HG02798 (cell line): ENCODE results near the gene SEMA5B.

Experiments
- ATAC-seq: cut with Tn5 transposase; IDR thresholded peaks from one replicate; pipeline ENCODE4 v1.9.1; 2021; ENCODE audit warnings: mild to moderate bottlenecking; ENCODE audit not compliant: unreplicated experiment, poor library complexity

The SEMA5B gene

DNA sequence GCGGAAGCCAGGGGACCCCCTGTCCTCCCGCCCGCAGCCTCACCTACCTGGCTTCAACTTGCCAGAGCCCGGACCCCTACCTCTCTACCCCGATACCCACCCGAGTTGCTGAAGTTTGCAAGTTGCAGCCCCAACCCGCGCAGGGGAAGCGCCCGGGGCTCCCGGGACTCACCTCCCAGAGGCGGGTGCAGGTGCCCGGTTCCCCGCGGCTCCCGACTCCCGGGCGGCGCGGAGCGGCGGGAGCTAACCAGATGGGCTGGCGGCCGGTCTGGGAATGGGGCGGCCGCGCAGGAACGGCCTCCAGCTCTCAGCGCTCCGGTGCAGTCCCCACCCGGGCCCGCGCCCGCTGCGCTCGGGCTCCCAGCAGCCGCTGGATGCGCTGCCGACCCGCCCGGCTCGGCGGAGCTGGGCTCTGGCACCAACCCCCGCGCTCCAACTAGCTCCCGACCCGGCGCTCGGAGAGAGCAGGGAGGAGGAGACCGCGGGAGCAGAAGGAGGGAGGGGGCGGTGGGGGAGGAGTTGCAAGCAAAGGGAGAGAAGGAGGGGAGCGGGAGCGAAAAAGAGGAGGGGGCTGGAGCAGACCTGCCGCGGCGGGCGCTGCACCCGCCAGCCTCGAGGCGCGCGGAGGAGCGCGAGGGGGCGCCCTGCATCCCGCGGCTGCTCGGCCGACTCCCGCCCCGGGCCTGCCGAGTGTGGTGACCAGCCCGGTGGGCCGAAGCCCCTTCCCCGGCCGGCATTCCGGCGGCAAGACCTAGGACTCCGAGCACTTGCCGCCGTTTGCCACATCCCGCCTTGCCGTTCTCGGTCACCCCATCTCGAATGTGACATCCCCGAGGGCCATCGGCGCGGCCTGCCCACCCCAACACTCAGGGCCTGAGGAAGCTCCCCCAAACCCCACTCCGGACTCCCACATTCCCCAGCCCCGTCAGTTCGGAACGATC lies at the start of gene SEMA5B:
Gene SEMA5B, minus strand, starts transcription at position 472 of the 941 bp plus-strand sequence. CDS start 66,500 bp downstream, outside the sequence.
- ATAC-seq, result no peak

GRCh38 chr3:123076496-123077418 lies 49.2 kb upstream of the SEMA5B start:
- ATAC-seq, result no peak

- ATAC-seq, result no peak
Measured at GRCh38 chr3:123076112-123076495, 48.5 kb upstream of the SEMA5B start.

DNA sequence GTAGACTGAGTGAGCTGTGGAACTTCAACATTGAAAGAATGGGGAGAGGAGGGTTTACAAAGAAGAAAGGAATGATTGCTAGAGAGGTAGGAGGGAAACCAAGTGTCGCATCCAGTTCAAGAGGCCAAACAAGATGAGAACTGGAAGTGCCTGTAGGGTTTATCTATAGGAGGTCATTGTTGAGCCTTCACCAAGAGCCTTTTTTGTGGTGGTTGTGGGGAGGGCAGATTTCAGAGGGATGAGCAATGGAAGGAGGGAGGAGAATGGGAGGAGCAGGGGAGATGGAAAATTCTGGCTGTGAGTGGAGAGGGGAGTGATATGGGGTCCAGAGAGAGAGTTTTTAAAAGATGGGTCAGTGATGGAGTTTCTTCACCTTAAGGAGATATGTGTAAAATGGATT lies 47.8 kb upstream of the SEMA5B start:
- ATAC-seq, result no peak

- ATAC-seq, result no peak
Measured at GRCh38 chr3:123072564-123072963, 45.0 kb upstream of the SEMA5B start.

- no peak for ATAC-seq
Measured at GRCh38 chr3:123072152-123072551, 44.6 kb upstream of the SEMA5B start.

- ATAC-seq, result no peak
Measured at GRCh38 chr3:123071581-123071980, 44.0 kb upstream of the SEMA5B start.

GRCh38 chr3:123071146-123071545 lies 43.6 kb upstream of the SEMA5B start:
- ATAC-seq, result no peak

- ATAC-seq, result no peak
Measured at GRCh38 chr3:123070510-123070909, 42.9 kb upstream of the SEMA5B start.

- no peak for ATAC-seq
Measured at GRCh38 chr3:123068601-123069381, 41.2 kb upstream of the SEMA5B start.

DNA sequence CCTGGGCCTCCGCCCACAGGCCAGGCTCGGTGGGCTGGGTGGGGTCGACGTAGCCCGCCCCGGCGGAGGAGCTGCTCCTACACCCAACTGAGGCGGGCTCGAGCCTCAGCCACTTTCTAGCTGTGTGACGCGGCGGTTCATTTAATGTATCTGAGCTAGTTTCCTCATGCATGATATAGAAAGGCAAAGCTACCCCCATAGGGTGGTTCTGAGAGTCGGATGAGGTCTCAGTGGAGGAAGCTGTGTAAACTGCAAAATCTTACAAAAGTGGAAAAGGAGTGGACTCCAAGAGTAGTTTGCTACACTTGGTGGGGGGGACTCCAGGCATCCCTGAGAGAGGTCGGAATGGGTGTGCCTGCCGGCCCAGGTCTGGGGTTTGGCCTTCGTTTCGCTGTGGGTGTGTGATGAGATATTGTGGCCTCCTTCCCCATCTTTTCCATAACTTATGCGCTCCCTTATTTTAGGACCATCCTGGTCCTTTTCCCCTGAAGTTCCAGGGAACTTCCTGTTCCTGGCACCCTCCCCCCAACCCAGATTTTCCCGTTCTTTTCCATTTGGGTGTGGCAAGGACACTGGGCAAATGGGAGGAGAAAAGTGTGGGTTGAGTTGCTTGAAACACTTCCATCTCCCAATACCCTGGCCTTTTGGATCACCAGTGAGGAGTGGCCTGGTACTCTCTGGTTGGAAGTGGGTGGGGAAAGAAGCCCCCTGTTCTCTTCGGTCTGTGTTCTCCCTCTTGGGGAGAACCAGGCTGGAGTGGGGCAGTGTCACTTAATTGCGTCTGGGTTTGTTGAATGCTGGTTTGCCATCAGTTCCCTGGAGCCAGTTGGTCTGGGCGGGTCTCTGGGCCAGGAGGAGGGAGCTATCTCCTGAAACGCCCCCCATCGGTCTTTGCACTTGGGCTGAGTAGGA lies 40.4 kb upstream of the SEMA5B start:
- peak; percentile 36 for ATAC-seq

DNA sequence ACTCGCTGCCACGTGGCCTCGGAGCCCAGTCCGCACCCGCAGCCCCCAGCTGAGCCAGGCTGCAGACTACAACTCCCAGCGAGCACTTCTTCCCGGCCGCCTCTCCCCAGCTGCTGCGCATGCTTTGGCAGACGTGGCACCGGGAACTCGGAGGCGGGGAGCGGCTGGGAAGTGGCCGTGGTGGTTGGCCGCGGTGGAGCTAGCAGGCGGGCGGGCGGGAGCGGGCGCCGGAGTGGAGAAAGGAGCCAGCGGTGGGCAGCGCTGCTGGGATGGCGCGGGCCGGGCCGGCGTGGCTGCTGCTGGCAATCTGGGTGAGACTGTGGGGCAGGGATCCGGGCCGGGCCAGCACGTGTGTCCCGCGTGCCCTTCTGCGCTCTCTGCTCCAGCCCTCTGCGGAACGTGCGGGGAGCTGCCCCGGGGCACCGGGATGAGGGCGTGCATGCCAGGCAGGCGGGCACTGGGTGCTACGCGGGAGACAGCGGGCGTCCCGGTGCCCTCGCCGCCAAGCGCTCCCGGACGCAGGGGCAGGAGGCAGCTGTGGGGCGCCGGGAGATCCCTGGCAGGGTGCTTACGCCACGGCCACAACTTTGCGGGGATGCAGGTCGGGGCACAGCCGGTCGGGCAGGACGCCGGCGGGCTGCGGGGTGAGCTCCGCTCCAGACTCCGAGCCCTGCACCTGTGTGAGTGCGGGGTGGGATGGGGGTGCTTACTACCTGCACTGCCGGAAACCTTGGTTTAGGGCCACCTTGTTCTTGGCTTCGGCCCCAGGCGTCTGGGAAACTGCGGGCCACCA lies 39.5 kb upstream of the SEMA5B start, which contains the start of gene PDIA5:
Gene PDIA5, plus strand, starts transcription at position 130 of the 793 bp plus-strand sequence. Its CDS starts 140 bp downstream, at position 270.
- peak; percentile 92 for ATAC-seq

- ATAC-seq, result no peak
Measured at GRCh38 chr3:123066599-123066895, 39.0 kb upstream of the SEMA5B start.

DNA sequence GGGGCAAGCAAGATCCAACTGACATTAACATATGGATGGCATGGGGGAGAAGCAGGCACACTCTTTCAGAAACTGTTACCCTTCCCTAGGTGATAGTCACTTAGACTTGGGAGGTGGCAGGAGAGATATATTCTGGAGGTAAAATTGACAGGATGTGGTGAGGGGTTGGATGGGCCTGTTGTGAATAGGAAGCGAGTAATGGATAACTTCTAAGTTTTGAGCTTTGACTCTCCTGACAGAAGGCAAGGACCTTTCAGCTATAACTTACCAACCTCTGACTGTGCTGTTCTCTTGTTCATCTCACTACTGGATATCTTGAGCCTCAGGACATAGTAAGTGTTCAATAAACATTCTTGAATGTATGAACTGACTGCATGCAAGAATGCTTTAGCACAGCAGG lies 37.4 kb upstream of the SEMA5B start:
- no peak for ATAC-seq

- no peak for ATAC-seq
Measured at GRCh38 chr3:123064506-123064905, 36.9 kb upstream of the SEMA5B start.

DNA sequence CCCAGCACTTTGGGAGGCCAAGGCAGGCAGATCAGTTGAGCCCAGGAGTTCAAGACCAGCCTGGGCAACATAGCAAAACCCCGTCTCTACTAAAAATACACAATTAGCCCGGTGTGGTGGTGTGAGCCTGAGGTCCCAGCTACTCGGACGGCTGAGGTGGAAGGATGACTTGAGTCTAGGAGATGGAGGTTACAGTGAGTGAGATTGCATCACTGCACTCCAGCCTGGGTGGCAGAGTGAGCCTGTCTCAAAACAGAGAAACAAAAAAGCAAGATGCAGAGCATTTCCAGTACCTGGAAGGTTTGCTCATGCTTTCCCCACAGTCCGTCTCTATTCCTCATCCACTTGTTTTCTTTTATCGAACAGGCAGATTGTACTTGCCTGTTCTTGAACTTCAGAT lies 35.5 kb upstream of the SEMA5B start:
- ATAC-seq, result no peak

- ATAC-seq, result no peak
Measured at GRCh38 chr3:123061856-123062255, 34.3 kb upstream of the SEMA5B start.

- ATAC-seq, result no peak
Measured at GRCh38 chr3:123060054-123060453, 32.5 kb upstream of the SEMA5B start.
